ENCODE data around the gene ANKRD18B. TPM values are rescaled to one million over a fixed set of nuclear protein-coding genes. Genes with fewer than 3 reads are reported as not detected.
"Not testable (repeated sequence)": the region's sequence is repeated elsewhere in the genome, so short reads cannot be mapped to it uniquely, and the experiment has no call there.

ANKRD18B gene
- under 0.01 and 0.22 TPM in 2 replicates for total RNA-seq

GRCh38 chr9:33523397-33524305, at the start of gene ANKRD18B:
Gene ANKRD18B (plus strand): TSS chr9:33524251. CDS start chr9:33524490, 239 bp downstream.
- peak; percentile 63 to 68 for DNase-seq (ENCODE audit: low read depth in 2 of 2)

DNA sequence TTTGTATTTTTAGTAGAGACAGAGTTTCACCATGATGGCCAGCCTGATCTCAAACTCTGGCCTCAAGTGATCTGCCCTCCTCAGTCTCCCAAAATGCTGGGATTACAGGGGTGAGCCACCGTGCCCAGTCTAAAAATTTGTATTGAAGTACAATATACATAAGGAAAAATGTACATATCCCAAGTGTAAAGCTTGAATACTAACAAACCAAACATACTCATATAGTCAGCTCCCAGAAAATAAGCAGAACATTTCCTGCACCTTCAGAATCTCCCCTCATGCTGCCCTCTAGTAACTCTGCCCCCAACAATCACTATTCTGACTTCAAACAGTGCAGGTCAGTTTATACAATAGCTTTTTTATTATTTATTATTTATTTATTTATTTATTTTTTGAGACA, 48.7 kb upstream of the ANKRD18B start:
- DNase-seq (ENCODE audit: low read depth in 2 of 2) = no peak

- DNase-seq (ENCODE audit: low read depth in 2 of 2) = no peak
Measured at GRCh38 chr9:33476503-33476902, 47.5 kb upstream of the ANKRD18B start.

DNA sequence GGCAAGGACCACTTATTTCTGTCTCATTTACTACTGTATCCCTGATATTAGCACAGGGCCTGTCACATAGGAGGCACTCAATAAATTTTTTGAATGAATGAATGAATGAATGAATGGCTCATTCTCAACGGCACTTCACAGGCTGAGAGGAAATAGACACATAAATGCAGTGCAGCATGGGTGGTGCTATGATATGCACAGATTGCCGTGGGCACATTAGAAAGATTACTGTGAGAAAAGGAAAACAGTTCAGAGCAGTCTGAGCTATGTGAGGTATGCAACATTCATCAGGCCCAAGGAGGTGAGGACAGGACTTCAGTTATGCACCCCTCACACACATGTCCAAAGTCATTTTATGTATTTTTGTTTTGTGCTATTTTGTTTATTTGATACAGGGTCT, 43.9 kb upstream of the ANKRD18B start:
- no peak for DNase-seq (ENCODE audit: low read depth in 2 of 2)

DNA sequence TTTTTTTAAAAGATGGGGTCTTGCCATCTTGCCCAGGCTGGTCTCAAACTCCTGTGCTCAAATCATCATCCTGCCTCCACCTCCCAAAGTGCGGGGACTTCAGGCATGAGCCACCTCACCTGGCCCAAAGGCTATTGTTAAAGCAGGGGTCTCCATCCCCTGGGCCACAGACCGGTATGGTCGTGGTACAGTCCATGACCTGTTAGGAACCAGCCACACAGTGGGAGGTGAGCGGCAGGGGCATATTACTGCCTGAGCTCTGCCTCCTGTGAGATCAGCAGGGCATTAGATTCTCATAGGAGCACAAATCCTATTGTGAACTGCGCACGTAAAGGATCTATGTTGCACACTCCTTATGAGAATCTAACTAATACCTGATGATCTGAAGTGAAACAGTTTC, 43.1 kb upstream of the ANKRD18B start:
- DNase-seq (ENCODE audit: low read depth in 2 of 2) = no peak

DNA sequence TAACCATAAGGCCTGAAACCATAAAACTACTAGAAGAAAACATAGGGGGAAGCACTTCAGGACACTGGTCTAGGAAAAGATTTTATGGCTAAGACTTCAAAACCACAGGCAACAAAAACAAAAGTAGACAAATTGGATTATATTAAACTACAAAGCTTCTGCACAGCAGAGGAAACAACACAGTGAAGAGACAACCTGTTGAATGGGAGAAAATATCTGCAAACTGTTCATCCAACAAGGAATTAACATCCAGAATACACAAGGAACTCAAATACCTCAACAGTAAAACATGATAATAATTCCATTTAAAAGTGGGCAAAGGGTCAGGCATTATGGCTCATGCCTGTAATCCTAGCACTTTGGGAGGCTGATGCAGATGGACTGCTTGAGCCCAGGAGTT, 38.7 kb upstream of the ANKRD18B start:
- not testable (repeated sequence) for DNase-seq (ENCODE audit: low read depth in 2 of 2)

DNA sequence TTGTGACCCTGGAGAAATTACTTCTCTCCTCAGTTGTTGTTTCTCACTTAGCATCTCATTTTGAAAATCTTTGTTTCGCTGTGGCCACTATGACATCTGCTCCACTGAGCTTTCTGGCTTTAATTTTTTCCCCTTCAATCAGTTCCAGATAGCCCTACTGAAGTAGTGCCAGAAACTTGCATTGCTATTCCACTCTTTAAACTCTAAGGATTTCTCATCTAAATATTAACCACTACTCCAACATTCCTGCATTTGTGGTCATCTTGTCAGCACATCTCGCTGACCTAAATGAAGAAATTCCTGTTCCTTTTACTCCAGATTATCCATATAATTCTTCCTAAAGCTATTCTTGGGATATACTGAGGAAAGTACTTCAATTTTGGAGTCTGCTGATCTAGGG, 35.0 kb upstream of the ANKRD18B start:
- no peak for DNase-seq (ENCODE audit: low read depth in 2 of 2)

DNA sequence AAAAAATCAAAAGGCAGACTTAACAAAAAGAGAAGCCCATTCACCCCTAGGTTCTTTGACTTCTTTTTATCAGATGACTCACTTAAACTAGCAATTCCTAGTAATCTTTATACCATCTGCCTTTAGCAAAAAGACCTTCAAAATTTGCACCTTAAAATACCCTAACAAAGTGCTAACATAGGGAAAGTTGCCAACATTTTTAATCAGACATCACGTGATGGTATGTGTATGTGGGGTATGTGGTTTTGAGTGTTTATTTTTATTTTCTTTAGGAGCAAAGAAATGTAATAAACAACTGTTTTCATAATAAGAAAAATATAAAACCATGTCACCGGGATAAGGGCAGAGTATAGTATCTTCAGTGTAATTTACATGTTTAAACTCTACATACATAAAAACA, 30.2 kb upstream of the ANKRD18B start:
- DNase-seq (ENCODE audit: low read depth in 2 of 2) = not testable (repeated sequence)

DNA sequence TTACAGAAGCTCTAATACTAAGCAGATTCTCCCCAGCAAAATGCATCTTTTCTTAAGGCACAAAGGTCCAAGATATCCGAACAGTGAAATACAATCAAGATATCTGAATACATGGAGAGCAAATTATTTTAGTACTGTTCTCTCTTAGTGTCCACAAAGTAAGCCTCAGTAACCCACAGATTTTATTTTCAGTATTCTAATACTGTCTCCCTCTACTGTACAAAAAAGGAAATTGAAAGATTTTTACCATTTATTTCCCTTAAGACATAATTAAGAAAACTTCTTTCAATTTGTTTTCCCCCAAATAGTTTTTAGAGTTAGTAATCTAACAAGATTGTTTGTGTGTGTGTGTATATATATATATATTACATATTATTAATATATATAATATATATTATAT, 25.7 kb upstream of the ANKRD18B start:
- DNase-seq (ENCODE audit: low read depth in 2 of 2) = peak in 1 of 2 donors; percentile 14

- peak; percentile 51 to 97 for DNase-seq (ENCODE audit: low read depth in 2 of 2)
Measured at GRCh38 chr9:33506626-33507370, 17.3 kb upstream of the ANKRD18B start.

DNA sequence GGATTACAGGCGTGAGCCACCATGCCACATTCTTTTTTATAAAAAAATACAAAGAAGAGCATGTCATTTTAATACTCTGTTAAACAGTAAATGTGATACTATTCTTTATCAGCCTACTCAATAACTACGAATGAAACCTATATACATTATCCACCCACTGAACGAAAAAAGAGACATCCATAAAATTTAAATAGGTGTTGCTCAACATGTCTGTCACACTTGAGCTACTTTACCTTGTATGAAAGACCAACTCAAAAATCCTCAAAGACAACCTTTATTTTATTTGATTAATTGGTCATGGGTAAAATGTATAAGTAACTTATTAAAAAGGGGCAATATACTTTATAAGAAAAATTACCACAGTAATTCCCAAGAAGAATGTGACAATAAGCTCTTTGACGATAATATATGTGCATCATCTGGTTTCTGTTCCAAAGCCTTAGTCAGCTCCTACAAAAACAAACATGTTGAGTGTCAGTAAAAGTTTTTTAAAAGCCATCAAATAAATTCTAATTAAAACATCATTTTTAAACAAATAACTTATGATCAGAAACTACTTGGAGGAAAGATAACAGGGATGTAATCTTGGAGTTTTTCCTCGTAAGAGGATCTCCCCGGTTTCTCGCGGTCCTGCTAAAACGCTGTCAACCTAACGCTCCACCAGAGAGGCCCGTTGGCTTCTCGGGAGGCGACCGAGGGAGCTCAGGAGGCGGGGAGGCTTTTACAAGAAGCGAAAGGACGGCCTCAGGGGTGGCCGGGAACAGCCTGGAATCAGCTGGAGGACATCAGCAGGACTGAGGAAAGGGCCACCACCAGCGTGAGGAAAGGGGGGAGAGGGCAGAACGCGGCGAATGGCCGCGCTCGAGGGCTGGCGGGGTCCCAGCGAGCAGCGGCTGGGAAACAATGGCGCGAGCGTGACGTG, 13.5 kb upstream of the ANKRD18B start:
- peak; percentile 71 to 76 for DNase-seq (ENCODE audit: low read depth in 2 of 2)

GRCh38 chr9:33511184-33511517, 12.9 kb upstream of the ANKRD18B start:
- DNase-seq (ENCODE audit: low read depth in 2 of 2) = not testable (repeated sequence)

DNA sequence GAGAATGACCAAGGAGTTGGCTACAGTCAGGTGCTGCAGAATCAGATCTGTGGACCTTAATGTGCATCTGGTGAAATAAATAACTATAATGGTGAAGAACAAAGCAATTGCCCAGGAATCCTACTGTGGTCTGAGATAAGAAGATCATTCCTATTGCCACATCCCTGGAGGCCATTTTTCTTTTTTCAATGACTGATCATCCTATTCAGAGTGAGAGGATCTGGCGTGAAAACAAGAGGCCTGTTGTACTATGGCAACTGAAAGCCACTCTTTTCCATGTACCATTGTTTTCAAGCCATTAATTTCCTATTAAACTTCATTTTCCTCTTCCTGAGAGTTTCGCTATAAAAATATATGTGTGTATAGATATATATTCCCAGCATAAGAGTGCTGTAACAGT, 11.5 kb upstream of the ANKRD18B start:
- peak in 1 of 2 donors; percentile 75 for DNase-seq (ENCODE audit: low read depth in 2 of 2)

DNA sequence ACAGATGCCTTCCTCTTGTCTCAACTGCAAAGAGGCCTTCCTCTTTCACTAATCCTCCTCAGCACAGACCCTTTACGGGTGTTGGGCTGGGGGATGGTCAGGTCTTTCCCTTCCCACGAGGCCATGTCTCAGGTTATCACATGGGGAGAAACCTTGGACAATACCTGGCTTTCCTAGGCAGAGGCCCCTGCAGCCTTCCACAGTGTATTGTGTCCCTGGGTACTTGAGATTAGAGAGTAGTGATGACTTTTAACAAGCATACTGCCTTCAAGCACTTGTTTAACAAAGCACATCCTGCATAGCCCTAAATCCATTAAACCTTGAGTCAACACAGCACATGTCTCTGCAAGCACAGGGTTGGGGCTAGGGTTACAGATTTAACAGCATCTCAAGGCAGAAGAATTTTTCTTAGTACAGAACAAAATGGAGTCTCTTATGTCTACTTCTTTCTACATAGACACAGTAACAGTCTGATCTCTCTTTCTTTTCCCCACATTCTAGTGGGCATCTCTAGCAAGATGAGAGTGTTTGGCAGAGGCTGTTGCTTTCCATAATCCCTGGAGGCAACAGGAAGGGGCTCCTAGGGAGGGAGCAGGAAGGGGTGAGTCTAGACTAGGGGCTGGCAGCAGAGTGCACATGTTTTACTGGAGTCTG, 8.6 kb upstream of the ANKRD18B start:
- not testable (repeated sequence) for DNase-seq (ENCODE audit: low read depth in 2 of 2)

- DNase-seq (ENCODE audit: low read depth in 2 of 2) = not testable (repeated sequence)
Measured at GRCh38 chr9:33516397-33516796, 7.7 kb upstream of the ANKRD18B start.

DNA sequence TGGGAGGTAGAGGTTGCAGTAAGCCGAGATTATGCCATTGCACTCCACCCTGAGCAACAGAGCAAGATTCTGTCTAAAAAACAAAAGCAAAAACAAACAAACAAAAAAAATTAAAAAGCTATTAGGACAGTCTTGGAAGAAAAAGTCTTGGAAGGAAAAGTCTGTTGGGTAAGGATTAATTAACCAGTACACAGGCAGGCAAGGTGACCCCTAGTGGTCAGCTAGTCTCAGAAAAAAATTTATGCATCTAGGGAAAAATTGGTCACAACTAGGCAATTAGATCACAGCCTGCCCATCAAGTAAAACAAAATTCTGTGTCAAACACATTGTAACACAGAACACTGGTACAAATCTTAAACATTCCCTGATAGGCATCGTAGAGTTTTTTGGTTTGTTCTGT, 6.7 kb upstream of the ANKRD18B start:
- DNase-seq (ENCODE audit: low read depth in 2 of 2) = peak; percentile 41 to 63

DNA sequence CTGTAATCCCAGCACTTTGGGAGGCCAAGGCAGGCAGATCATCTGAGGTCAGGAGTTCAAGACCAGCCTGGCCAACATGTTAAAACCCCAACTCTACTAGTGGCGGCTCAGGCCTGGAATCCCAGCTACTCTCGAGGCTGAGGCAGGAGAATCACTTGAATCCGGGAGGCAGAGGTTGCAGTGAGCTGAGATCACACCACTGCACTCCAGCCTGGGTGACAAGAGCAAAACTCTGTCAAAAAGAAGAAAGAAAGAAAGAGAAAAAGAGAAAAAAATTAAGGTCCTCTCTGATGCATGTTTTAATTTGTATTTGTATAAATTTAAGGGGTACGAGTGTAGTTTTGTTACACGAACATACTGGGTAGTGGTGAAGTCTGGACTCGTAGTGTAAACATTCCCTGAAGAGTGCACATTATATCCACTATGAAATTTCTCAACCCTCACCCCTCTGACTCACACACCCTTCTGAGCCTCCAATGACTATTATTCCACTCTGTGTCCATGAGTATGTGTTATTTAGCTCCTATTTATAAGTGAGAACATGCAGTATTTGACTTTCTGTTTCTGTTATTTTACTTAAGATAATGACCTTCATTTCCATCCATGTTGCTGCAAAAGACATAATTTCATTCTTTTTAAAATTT, 6.0 kb upstream of the ANKRD18B start:
- DNase-seq (ENCODE audit: low read depth in 2 of 2) = peak in 1 of 2 donors; percentile 29

DNA sequence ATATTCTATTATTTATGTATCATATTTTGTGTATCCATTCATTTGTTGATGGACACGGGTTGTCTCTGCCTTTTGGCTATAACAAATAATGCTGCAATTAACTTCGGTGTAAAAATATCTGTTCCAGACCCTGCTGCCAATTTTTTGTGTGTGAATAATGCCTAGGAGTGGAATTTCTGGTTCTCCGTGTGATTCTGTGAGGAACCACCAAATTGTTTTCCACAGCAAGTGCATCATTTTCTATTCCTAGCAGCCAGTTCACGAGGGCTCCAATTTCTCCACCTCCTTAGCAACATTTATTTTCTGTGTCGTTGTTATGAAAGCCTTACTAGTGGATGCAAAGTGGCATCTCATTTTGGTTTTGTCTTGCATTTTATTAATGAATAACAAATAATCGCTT, 2.2 kb upstream of the ANKRD18B start:
- DNase-seq (ENCODE audit: low read depth in 2 of 2) = not testable (repeated sequence)

GRCh38 chr9:33524306-33524947, 376 bp downstream of the ANKRD18B start:
- peak; percentile 8 to 25 for DNase-seq (ENCODE audit: low read depth in 2 of 2)

GRCh38 chr9:33528069-33528468, 4.0 kb downstream of the ANKRD18B start:
- not testable (repeated sequence) for DNase-seq (ENCODE audit: low read depth in 2 of 2)
